ENCODE measurements around the gene TMEM201.

TMEM201 gene

GRCh38 chr1:9586147-9586766 is 2.5 kb upstream of the TMEM201 start:
- Histone ChIP-seq H3K27me3 (ENCODE audit: control insufficient read depth in 1 of 2, insufficient read depth in 2 of 2, low read length in 2 of 2) (no peaks in the 10 kb centered on the region), H3K4me3 (ENCODE audit: low read depth in 1 of 2, low read length in 2 of 2) (no peak overlapping the region), H3K27ac (ENCODE audit: low read depth, low read length) (no peak overlapping the region), H3K9me3 (ENCODE audit: low read length) (no peaks in the 10 kb centered on the region), H3K9ac (ENCODE audit: low read length) (no peak overlapping the region), H3K36me3 (ENCODE audit: insufficient read depth, low read length) (no peaks in the 10 kb centered on the region), H3K4me1 (ENCODE audit: insufficient read depth, low read length) (peaks cover 20% of the 10 kb centered on the region)

DNA sequence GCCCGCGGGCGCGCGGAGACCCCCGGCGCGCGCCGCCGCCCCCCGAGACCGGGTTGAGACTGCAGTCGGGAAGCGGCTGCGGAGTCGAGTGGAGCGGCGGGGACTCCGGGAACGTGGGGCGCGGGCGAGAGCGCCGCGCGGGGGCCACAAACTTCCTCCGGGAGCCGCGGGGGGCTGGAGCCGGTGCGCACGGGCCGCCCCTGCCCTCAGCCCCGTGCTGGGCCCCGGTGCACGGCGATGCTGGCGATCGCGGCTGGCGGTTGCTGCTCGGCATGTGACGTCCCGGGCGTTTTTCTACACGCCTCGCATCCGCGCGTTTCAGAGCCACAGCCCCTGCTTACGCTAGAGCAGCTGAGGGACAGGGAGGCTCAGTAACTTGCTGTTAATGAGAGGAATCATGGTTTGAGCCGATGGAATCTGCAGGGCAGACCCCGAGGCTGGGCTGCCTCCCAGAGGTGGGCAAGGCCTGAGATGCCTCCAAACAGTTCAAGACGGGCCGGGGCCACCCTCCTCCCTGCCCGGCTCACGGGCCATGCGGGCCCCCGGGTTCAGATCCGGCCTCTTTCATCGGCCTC is 520 bp downstream of the TMEM201 start:
- H3K27ac ChIP-seq (ENCODE audit: low read depth, low read length) = peak overlapping the region; percentile 42
- H3K4me1 ChIP-seq (ENCODE audit: insufficient read depth, low read length) = peaks cover 34% of the 10 kb centered on the region
- H3K36me3 ChIP-seq (ENCODE audit: insufficient read depth, low read length) = no peaks in the 10 kb centered on the region

DNA sequence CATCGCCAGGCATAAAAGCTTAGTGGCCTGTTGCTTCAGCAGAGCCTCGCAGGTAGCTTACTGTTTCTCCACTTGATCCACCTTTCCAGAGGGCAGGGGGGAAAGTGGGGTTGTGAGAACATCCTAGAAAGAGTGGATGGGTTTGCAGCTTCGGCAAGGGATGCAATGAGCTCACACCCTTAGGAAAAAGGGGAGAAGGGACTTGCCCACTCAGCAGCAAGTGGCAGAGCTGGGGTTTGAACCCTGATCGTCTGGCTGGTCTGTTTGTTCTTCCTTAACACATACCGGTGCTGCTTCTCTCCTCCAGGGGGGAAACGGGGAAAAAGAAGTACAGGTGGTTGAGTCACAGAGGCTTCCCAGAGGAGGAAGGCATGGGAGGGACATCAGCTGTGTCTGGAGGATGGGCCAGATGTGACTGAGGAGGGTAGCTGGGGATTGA is 1.0 kb downstream of the TMEM201 start:
- Histone ChIP-seq H3K27ac (ENCODE audit: low read depth, low read length) (peak overlapping the region; percentile 42), H3K4me3 (ENCODE audit: low read depth in 1 of 2, low read length in 2 of 2) (peak overlapping the region; percentile 38 to 73), H3K9me3 (ENCODE audit: low read length) (no peaks in the 10 kb centered on the region), H3K9ac (ENCODE audit: low read length) (peak overlapping the region; percentile 18), H3K4me1 (ENCODE audit: insufficient read depth, low read length) (peaks cover 34% of the 10 kb centered on the region), H3K27me3 (ENCODE audit: control insufficient read depth in 1 of 2, insufficient read depth in 2 of 2, low read length in 2 of 2) (no peaks in the 10 kb centered on the region), H3K36me3 (ENCODE audit: insufficient read depth, low read length) (no peaks in the 10 kb centered on the region)

More for the DNA sequence above, 520 bp downstream of the TMEM201 start:
- no peaks in the 10 kb centered on the region for H3K27me3 ChIP-seq (ENCODE audit: control insufficient read depth in 1 of 2, insufficient read depth in 2 of 2, low read length in 2 of 2)
- peak overlapping the region; percentile 18 for H3K9ac ChIP-seq (ENCODE audit: low read length)
- no peaks in the 10 kb centered on the region for H3K9me3 ChIP-seq (ENCODE audit: low read length)
- peak overlapping the region; percentile 38 to 73 for H3K4me3 ChIP-seq (ENCODE audit: low read depth in 1 of 2, low read length in 2 of 2)

- H3K4me3 ChIP-seq (ENCODE audit: low read depth in 1 of 2, low read length in 2 of 2) = no peak overlapping the region
- H3K4me1 ChIP-seq (ENCODE audit: insufficient read depth, low read length) = peaks cover 34% of the 10 kb centered on the region
- no peaks in the 10 kb centered on the region for H3K36me3 ChIP-seq (ENCODE audit: insufficient read depth, low read length)
- H3K27ac ChIP-seq (ENCODE audit: low read depth, low read length) = no peak overlapping the region
- no peaks in the 10 kb centered on the region for H3K9me3 ChIP-seq (ENCODE audit: low read length)
- H3K27me3 ChIP-seq (ENCODE audit: control insufficient read depth in 1 of 2, insufficient read depth in 2 of 2, low read length in 2 of 2) = no peaks in the 10 kb centered on the region
- peak overlapping the region; percentile 18 for H3K9ac ChIP-seq (ENCODE audit: low read length)
These were observed 1.5 kb downstream of the TMEM201 start for GRCh38 chr1:9590201-9590600.

DNA sequence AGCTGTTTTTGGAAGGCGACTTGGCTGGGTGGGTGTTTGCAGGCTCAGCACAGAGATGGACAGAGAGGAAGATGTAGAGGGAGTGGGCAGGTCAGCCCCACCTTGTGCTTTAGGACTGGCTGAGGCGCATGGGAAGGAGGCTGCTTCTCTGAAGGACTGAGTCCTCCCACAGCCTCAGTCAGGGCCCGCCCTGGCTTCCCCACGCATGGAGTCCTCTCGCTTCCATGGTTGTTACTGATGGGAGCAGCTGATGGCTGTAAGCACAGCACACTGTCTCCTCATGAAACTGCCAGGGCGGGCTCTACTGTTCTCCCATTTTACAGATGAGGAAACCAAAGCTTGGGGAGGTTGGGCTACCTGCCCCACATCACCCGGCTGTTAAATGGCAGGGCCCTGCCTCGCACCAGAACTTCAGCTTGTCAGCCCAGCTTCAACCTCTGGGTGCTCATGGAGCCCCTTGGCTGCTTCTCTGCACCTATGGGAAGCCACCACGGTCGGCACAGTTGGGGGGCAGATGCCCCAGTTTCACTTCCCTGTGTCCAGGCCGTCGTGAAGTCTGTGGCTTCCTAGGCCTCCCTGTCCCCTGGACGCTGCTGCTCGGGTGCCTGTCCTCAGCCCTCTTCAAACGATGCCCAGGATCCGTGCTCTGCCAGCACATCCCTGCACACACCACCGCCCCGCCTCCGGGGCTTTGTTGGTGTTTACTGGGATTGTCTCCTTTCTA is 2.4 kb downstream of the TMEM201 start:
- no peaks in the 10 kb centered on the region for H3K36me3 ChIP-seq (ENCODE audit: insufficient read depth, low read length)
- H3K27ac ChIP-seq (ENCODE audit: low read depth, low read length) = no peak overlapping the region
- H3K4me3 ChIP-seq (ENCODE audit: low read depth in 1 of 2, low read length in 2 of 2) = no peak overlapping the region
- H3K9me3 ChIP-seq (ENCODE audit: low read length) = no peaks in the 10 kb centered on the region
- H3K4me1 ChIP-seq (ENCODE audit: insufficient read depth, low read length) = peaks cover 34% of the 10 kb centered on the region
- H3K27me3 ChIP-seq (ENCODE audit: control insufficient read depth in 1 of 2, insufficient read depth in 2 of 2, low read length in 2 of 2) = no peaks in the 10 kb centered on the region
- no peak overlapping the region for H3K9ac ChIP-seq (ENCODE audit: low read length)

- Histone ChIP-seq H3K4me3 (ENCODE audit: low read depth in 1 of 2, low read length in 2 of 2) (no peak overlapping the region), H3K4me1 (ENCODE audit: insufficient read depth, low read length) (peaks cover 34% of the 10 kb centered on the region), H3K9ac (ENCODE audit: low read length) (no peak overlapping the region)
These were observed 3.2 kb downstream of the TMEM201 start for GRCh38 chr1:9591669-9592509.

GRCh38 chr1:9592510-9593075 is 3.9 kb downstream of the TMEM201 start:
- peaks cover 34% of the 10 kb centered on the region for H3K4me1 ChIP-seq (ENCODE audit: insufficient read depth, low read length)
- no peak overlapping the region for H3K27ac ChIP-seq (ENCODE audit: low read depth, low read length)

More at GRCh38 chr1:9591669-9592509, 3.2 kb downstream of the TMEM201 start:
- H3K36me3 ChIP-seq (ENCODE audit: insufficient read depth, low read length) = no peaks in the 10 kb centered on the region
- H3K9me3 ChIP-seq (ENCODE audit: low read length) = no peaks in the 10 kb centered on the region
- H3K27ac ChIP-seq (ENCODE audit: low read depth, low read length) = no peak overlapping the region
- H3K27me3 ChIP-seq (ENCODE audit: control insufficient read depth in 1 of 2, insufficient read depth in 2 of 2, low read length in 2 of 2) = no peaks in the 10 kb centered on the region

GRCh38 chr1:9593147-9593491 is 4.4 kb downstream of the TMEM201 start:
- H3K27ac ChIP-seq (ENCODE audit: low read depth, low read length) = no peak overlapping the region
- H3K36me3 ChIP-seq (ENCODE audit: insufficient read depth, low read length) = peaks cover under 1% of the 10 kb centered on the region
- no peak overlapping the region for H3K9ac ChIP-seq (ENCODE audit: low read length)
- peaks cover 31% of the 10 kb centered on the region for H3K4me1 ChIP-seq (ENCODE audit: insufficient read depth, low read length)
- H3K4me3 ChIP-seq (ENCODE audit: low read depth in 1 of 2, low read length in 2 of 2) = no peak overlapping the region
- H3K27me3 ChIP-seq (ENCODE audit: control insufficient read depth in 1 of 2, insufficient read depth in 2 of 2, low read length in 2 of 2) = no peaks in the 10 kb centered on the region
- no peaks in the 10 kb centered on the region for H3K9me3 ChIP-seq (ENCODE audit: low read length)

More at GRCh38 chr1:9592510-9593075, 3.9 kb downstream of the TMEM201 start:
- Histone ChIP-seq H3K27me3 (ENCODE audit: control insufficient read depth in 1 of 2, insufficient read depth in 2 of 2, low read length in 2 of 2) (no peaks in the 10 kb centered on the region), H3K9ac (ENCODE audit: low read length) (no peak overlapping the region), H3K4me3 (ENCODE audit: low read depth in 1 of 2, low read length in 2 of 2) (no peak overlapping the region), H3K36me3 (ENCODE audit: insufficient read depth, low read length) (no peaks in the 10 kb centered on the region), H3K9me3 (ENCODE audit: low read length) (no peaks in the 10 kb centered on the region)

- H3K9ac ChIP-seq (ENCODE audit: low read length) = no peak overlapping the region
- no peak overlapping the region for H3K27ac ChIP-seq (ENCODE audit: low read depth, low read length)
- H3K36me3 ChIP-seq (ENCODE audit: insufficient read depth, low read length) = peaks cover 4% of the 10 kb centered on the region
- no peaks in the 10 kb centered on the region for H3K9me3 ChIP-seq (ENCODE audit: low read length)
- H3K4me3 ChIP-seq (ENCODE audit: low read depth in 1 of 2, low read length in 2 of 2) = no peak overlapping the region
- H3K27me3 ChIP-seq (ENCODE audit: control insufficient read depth in 1 of 2, insufficient read depth in 2 of 2, low read length in 2 of 2) = no peaks in the 10 kb centered on the region
- H3K4me1 ChIP-seq (ENCODE audit: insufficient read depth, low read length) = peaks cover 30% of the 10 kb centered on the region
These were observed 5.1 kb downstream of the TMEM201 start for GRCh38 chr1:9593492-9594465.

DNA sequence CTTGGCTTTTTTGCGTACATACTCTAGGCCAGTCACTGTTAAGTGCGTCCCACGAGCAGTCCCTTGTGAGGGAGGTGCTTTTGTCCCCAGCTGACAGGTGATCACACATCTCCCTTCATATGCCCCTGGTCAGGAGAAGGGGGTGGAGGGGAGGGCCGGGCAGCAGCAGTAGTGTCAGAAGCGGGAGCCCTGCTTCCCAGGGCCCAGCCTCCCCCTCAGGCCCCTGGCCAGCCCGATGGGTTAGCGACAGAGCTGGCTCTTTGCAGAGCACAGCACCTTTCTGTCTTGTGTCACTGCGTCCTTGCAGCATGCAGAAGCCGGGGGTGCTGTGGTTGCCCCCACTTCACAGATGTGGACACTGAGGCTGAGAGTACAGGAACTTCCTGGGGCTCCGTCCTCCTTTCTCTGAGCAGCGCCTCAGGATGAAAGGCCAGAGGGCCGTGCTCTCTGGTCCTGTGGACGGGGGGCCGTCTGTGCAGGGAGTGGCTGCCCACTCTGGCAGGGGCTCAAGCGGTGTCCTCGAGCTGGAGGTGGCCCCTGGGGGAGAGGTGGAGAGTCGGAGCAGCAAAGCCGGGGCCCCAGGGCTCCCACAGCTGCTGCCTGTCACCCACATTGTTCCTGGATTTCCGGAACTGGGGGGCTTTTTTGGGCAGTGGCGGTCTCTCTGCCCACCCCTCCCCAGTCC is 5.9 kb downstream of the TMEM201 start:
- H3K4me1 ChIP-seq (ENCODE audit: insufficient read depth, low read length) = peaks cover 27% of the 10 kb centered on the region

More for the DNA sequence above, 5.9 kb downstream of the TMEM201 start:
- Histone ChIP-seq H3K4me3 (ENCODE audit: low read depth in 1 of 2, low read length in 2 of 2) (no peak overlapping the region), H3K9ac (ENCODE audit: low read length) (no peak overlapping the region), H3K27ac (ENCODE audit: low read depth, low read length) (no peak overlapping the region), H3K9me3 (ENCODE audit: low read length) (no peaks in the 10 kb centered on the region), H3K36me3 (ENCODE audit: insufficient read depth, low read length) (peaks cover 4% of the 10 kb centered on the region), H3K27me3 (ENCODE audit: control insufficient read depth in 1 of 2, insufficient read depth in 2 of 2, low read length in 2 of 2) (no peaks in the 10 kb centered on the region)
